Stimulated activated CD4-positive, alpha-beta T cell treated with anti-CD3 and anti-CD28 coated beads, Interleukin-4, amount 100 ng/mL, for 1 hour (primary cell): ENCODE measurements around the gene PANK1.

Experiments
- DNase-seq: peaks from one replicate; pipeline ENCODE4 v3.0.0-alpha.2; 2020

PANK1 gene

DNA sequence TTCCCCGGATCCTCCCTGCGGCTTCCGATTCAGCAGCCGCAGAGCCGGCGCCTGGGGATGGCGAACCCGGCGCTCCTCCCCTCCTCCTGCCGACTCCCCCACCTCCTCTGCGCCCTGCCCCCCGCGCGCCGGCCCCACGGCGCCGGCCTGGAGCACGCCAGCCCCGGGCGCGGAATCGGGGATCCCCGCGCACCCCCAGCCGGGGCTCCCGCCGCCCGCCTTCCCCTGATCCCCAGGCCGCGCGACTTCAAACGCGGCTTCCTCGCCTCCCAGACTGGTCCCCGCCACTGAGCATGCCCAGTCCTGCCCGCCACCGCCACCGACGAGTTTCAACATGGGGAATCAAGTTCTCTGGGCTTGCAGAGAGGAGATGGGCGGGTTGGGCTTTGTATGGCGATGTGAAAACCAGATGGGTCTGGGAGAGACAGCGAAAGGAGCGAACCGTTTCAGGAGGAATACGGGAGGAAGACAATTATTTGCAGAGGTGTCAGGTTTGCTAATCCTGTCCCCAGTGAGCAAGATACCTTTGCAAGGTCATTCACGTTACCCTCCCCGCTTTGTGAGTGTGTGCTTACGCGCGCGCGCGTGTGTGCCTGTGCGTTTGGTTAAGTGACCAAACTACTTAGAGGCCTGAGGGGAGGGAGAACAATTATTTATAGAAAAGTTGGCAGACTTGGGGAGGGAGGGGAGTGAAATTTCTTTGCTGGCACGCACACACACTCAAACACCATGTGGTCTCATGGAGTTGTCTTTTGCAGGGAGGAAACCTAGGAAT lies at the start of gene PANK1:
TSS of gene PANK1 (minus strand) at position 276 of the 775 bp plus-strand sequence. CDS start 351 bp downstream, outside the sequence.
- DNase-seq, result peak; percentile 73

DNA sequence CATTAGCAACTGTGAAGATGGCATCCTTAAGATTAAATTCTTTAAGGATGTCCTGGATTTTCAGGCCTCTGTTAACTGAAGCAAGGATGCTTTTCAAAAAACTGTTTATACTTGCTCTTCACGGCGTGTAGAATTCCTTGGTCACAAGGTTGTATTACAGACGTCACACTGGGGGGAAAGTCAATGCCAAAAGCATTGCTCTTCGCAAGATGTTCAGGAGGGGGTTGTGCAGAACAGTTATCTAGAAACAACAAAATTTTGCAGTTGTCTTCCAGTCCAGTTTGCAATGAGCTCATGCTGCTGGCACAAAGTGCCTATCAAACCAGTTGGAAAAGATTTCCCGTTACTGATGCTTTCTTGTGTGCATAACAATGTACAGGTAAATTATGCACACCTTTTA lies 48.1 kb upstream of the PANK1 start:
- no peak for DNase-seq

GRCh38 chr10:89692416-89692815 lies 47.4 kb upstream of the PANK1 start:
- DNase-seq, result no peak

- no peak for DNase-seq
These were observed 45.0 kb upstream of the PANK1 start for GRCh38 chr10:89690027-89690426.

DNA sequence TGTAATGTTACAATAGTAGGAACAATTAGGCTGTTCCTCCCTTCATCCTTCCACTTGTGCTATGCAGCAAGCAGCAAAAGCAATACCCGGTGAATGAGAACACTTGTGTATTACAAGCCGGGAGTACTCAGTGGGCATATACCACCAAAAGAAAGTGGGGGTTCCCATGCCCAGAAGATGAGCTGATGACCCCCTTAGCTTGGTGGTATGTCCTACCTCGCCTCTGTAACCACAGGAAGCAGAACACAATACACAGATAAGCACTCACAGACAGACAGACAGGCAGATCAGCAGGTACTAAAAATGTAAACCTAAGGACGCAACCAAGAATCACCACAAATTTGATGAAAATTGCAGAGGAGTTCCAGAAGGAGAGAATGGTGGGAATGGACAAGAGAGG lies 40.9 kb upstream of the PANK1 start:
- no peak for DNase-seq

GRCh38 chr10:89684604-89685003 lies 39.6 kb upstream of the PANK1 start:
- no peak for DNase-seq

- DNase-seq, result no peak
These were observed 38.8 kb upstream of the PANK1 start for GRCh38 chr10:89683883-89684282.

DNA sequence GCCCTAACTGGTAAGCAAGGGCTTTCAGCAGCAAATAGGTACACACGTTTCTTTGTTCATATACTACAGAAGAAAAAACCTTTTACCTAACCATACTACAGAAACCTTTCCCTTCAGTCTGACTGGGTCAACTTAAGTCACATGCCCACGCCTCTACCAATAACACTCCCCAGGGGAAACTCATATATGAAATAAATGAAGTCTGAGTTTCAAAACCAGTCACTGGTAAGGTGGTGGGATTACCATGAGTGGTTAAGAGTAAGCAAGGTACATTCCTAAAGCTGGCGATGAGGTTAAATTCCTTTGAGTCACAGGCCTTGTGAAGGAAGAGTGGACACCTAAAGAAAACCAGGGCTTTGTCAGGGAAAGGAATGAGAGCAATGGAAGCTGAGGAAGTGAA lies 34.9 kb upstream of the PANK1 start:
- no peak for DNase-seq

DNA sequence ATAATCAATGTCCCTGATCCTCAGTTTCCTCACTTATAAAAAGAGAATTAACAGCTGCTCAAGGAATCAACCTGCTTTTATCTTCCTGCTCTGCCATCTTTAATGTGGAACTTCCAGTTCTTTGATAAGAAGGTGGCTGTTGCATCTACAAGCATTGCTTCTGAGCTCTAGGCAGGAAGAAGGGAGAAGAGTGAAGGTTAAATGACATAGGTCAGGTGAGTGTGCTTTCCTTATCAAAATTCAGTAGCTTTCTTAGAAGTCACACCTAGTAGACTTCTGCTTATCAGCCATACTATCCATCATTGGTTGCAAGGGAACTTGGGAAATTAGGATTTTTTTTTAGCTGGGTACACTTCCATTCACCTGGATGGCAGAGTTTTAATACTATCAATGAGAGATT lies 32.3 kb upstream of the PANK1 start:
- DNase-seq, result no peak

DNA sequence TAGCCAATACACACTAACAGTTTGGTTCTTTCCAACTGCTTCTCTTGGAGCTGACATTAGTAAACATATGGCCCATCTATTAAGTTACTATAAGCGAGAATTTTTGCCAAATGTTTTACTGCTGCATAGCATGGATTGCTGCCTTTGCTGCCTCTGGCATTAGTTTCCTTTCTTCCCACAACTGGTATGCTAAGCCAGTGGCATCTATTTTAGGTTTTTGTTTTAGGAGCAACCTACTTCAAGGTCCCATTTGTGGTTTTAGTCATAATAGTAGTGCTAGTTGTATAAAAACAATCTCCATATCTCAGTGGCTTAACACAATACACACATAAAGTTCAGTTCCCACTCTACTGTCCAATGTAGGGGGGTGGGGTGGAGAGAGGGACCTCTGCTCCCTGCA lies 25.9 kb upstream of the PANK1 start:
- DNase-seq, result no peak

DNA sequence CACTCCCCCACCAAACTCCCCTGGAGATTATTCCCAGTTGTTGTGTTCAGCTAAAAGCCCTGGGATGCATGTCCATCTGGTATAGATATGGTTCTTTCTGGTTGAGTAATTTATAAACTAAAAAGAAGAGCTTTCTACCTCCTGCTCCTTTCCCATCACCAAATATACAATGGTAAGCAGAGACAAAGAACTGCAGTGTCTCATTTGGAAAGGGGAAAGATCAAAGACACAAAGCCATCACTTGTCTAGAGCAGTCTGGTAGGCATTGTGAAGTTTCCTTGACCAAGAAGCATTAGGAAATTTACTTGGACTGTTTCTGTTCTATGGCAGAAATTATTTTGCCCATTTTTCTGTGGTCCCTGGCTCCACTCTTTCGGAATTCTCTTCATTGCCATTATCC lies 24.9 kb upstream of the PANK1 start:
- DNase-seq, result no peak

- DNase-seq, result no peak
These were observed 23.5 kb upstream of the PANK1 start for GRCh38 chr10:89668386-89669071.

DNA sequence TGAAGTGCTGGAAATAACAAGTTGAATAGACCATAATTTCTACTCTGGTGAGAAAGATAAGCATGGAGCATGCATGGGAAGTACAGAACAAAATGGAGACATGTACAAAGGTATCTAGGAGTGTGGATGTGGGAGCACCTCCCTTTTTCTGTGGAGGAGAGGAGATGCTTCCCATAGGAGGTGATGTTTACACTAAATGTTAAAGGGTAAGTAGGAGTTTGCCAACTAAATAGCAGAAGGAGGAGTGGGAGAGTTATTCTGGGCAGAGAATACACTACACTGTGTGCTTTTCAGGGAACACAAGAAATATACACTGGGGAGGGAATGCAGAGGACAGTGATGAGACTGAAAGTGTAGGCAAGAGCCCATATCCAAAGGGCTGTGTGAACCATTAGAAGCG lies 21.1 kb upstream of the PANK1 start:
- no peak for DNase-seq

- DNase-seq, result no peak
These were observed 20.3 kb upstream of the PANK1 start for GRCh38 chr10:89665302-89665701.

DNA sequence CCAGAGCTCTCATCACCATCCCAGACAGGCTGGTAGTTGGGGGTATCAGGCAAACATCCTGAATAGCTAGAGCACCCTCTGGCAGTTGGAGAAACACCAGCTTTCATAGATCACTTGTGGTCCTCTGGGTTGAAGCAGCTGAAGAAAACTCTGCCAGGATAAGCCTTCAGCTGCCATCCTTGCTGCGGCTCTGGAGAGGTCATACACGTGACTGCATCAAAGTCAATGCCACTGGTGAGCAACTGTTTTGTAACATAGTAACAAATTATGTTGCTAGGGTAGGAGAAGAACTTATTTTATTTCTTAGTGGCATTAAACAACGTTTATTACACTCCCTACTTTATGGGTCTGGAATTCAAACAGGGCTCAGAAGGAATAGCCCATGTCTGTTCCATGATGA lies 19.2 kb upstream of the PANK1 start:
- DNase-seq, result no peak

DNA sequence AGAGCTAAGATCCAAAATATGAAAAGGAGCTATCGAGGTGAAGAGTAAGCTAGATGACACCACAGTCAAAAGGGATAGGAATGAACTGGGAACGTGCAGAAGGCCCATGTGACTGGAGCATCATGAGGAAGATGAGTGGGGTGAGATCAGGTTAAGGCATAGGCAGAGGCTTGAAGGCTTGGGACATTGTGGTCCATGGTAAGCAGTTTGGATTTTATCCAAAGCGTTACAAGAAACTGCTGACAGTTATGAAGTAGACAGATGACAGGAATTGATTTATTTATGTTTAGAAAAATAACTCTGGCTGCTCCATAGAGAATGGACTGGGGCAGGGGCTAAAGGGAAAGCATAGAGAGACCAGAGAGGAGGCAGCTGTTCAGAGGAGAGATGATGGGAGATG lies 18.1 kb upstream of the PANK1 start:
- no peak for DNase-seq

- no peak for DNase-seq
These were observed 17.6 kb upstream of the PANK1 start for GRCh38 chr10:89662596-89662995.

DNA sequence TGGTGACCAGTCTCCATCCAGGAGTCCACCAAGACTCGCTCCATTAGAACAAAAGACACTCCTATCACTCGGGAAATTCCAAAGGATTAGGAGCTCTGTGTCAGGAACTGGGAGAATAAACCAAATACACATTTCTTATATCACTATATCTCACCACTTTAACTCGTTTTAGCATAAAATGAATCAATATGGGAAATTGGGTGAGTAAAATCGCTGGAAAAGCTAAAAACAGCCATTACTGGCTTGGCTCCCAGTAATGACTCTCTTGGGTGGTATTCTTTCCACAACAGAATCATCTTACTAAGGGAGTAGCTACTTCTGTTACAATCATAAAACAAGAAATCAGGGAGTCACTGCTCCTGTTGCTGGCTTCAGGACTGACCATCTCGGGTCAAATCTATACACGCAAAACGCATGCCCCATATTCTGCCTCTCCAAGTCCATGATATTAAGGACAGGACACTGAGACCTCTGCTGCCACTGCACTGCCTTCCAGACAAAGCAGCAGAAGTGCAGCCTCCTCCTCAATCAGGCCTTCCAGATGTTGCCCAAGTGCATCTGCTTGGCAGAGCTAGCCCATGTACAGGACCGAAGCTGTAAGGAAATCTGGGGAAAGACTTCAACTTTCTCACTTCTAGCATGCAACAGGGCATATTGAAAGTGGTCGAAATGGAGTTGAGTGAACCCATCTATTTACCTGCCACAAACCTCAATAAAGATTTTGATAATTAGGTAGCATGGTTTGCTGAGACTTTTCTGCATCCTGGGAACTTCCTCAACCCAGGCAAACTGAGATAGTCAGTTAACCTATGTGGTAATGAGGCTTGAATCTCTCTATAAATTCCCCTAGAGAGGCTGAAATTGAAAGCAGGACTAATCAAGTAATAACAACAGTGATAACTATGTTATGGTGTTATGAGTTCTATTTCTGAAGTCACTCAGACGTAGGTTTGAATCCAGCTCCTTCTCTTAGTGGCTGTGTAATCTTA lies 14.4 kb upstream of the PANK1 start:
- DNase-seq, result no peak

- no peak for DNase-seq
These were observed 12.3 kb upstream of the PANK1 start for GRCh38 chr10:89657302-89657701.

DNA sequence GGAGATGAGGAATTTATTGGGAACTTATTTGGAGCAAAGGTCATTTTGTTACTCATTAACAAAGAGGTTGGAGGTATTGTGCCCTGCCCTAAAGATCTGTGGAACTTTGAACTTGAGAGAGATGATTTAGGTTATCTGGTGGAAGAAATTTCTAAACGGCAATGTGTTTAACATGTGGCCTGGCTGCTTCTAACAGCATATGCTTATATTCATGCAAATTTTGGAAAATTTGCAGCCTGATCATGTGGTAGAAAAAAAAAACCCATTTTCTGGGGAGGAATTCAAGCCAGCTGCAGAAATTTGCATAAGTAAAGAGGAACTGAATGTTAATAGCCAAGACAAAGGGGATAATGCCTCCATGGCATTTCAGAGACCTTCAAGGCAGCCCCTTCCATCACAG lies 10.7 kb upstream of the PANK1 start:
- no peak for DNase-seq

DNA sequence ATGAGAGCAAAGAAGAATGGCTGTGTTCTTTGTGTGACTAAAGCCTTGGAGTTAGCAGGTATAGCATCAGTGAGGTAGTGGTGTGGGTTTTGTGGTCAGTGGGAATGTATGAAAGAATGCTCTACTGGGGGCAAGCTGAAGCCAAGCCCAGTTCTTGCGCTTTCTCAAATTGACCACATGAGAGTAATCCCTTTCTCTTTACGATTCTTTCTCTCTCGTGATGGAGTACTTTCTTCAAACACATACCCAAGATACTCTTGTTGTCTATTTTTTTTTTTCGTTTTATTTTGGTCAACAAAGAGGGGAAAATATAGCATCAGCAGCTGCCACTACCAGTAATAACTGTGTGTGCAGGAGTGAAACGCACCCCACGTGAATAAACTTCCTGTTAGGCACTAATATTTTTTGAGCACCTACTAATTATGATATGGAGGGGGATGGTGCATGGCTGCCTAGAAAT lies 8.4 kb upstream of the PANK1 start:
- DNase-seq, result no peak

- DNase-seq, result no peak
These were observed 7.8 kb upstream of the PANK1 start for GRCh38 chr10:89652806-89653370.
